Measurements from ENCODE around the gene AQP9. TPM values are rescaled to one million over a fixed set of nuclear protein-coding genes. Genes with fewer than 3 reads are reported as not detected.

Gene AQP9
- polyA plus RNA-seq, 2 of the 4 experiments (the other 2 are of a cell fraction) = not detected

DNA sequence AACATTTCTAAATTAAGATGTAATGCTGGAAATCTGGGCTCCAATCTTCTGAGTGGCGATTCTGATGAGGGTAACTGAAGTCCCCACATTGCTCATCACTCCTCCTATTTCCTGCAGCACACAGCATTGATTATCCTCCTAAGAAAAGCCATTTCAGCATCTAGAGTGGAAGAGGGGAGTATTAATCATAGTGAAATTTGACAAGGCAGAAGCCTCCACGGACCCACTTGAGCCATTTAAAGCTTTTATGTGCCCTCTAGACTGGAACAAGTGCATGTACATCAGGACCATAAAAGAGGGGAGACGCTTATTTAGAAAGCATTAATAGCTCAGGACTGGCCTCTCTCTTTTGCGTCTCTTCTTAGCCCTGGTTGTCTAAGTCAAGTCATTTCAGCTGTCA is 25.8 kb downstream of the AQP9 start (continued):
- TF ChIP-seq, protein P1, sequence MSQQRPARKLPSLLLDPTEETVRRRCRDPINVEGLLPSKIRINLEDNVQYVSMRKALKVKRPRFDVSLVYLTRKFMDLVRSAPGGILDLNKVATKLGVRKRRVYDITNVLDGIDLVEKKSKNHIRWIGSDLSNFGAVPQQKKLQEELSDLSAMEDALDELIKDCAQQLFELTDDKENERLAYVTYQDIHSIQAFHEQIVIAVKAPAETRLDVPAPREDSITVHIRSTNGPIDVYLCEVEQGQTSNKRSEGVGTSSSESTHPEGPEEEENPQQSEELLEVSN (IDR thresholded peaks at IDR 0.05; ENCODE audit: borderline replicate concordance, low read depth) = no peak
- TF ChIP-seq NR3C1 (IDR thresholded peaks at IDR 0.05) (no peak), MYC (IDR thresholded peaks at IDR 0.05; ENCODE audit: borderline replicate concordance, low read length) (no peak), GATA3 (IDR thresholded peaks at IDR 0.05; ENCODE audit: borderline replicate concordance) (no peak), POLR2A (IDR thresholded peaks at IDR 0.05; ENCODE audit: low read length) (no peak), CHD2 (IDR thresholded peaks at IDR 0.05; ENCODE audit: low read length, partially characterized antibody) (no peak)
- TF ChIP-seq, protein P2, sequence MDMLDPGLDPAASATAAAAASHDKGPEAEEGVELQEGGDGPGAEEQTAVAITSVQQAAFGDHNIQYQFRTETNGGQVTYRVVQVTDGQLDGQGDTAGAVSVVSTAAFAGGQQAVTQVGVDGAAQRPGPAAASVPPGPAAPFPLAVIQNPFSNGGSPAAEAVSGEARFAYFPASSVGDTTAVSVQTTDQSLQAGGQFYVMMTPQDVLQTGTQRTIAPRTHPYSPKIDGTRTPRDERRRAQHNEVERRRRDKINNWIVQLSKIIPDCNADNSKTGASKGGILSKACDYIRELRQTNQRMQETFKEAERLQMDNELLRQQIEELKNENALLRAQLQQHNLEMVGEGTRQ (IDR thresholded peaks at IDR 0.05) = no peak

DNA sequence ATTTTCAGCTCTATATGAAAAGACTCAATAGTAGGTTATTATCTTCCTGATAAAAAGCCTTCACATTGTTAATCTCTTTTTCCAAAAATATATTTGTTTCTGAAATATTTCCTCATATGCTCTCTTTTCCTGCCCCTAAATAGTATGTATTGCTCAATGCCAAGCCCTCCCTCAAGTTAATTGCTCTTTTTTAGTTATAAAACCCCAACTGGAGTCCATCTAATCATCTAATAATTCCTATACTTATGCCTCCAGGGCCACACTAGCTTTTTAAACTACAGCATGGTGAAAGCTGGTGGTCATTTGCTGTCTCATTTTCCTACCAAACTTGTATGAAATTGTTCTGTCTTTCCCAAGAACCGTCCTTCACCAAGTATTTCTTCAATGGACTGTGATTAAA is 26.7 kb downstream of the AQP9 start:
- POLR2A ChIA-PET = no interaction called here
- no peak overlapping the region for H3K4me3 ChIP-seq
- no peak for TF ChIP-seq ZSCAN20 (CRISPR knock-in tag; IDR thresholded peaks at IDR 0.05)
- no peak for TF ChIP-seq RARB (CRISPR knock-in tag; IDR thresholded peaks at IDR 0.05)
- no peak for TF ChIP-seq RAD21 (conservative IDR thresholded peaks at IDR 0.05 in 1 of 2, IDR thresholded peaks at IDR 0.05 in 1 of 2)
- TF ChIP-seq, protein P3, sequence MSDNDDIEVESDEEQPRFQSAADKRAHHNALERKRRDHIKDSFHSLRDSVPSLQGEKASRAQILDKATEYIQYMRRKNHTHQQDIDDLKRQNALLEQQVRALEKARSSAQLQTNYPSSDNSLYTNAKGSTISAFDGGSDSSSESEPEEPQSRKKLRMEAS (IDR thresholded peaks at IDR 0.05) = no peak
- no peak for TF ChIP-seq NR3C1 (IDR thresholded peaks at IDR 0.05)
- no peak for TF ChIP-seq SREBF2 (IDR thresholded peaks at IDR 0.05)
- no peak for TF ChIP-seq ZNF302 (CRISPR knock-in tag; IDR thresholded peaks at IDR 0.05)
- TF ChIP-seq, protein P4, sequence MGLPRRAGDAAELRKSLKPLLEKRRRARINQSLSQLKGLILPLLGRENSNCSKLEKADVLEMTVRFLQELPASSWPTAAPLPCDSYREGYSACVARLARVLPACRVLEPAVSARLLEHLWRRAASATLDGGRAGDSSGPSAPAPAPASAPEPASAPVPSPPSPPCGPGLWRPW (IDR thresholded peaks at IDR 0.05) = no peak
- no peak for TF ChIP-seq BHLHE40 (IDR thresholded peaks at IDR 0.05; ENCODE audit: low read depth, low read length)
- no peak for TF ChIP-seq MYC (IDR thresholded peaks at IDR 0.05; ENCODE audit: borderline replicate concordance, low read length)
- TF ChIP-seq EP300 (IDR thresholded peaks at IDR 0.05) = no peak
- no peak for TF ChIP-seq RNF2 (IDR thresholded peaks at IDR 0.05; ENCODE audit: borderline replicate concordance, low read depth)
- TF ChIP-seq TFCP2L1 (CRISPR knock-in tag; IDR thresholded peaks at IDR 0.05) = no peak
- TF ChIP-seq JUNB (IDR thresholded peaks at IDR 0.05) = no peak
- no peak for TF ChIP-seq TP53 (CRISPR knock-in tag; IDR thresholded peaks at IDR 0.05)
- TF ChIP-seq RFX5 (IDR thresholded peaks at IDR 0.05) = no peak
- no peak for TF ChIP-seq FOSB (CRISPR knock-in tag; IDR thresholded peaks at IDR 0.05)
- TF ChIP-seq, protein P2 (IDR thresholded peaks at IDR 0.05) = no peak
- no peak for TF ChIP-seq CHD2 (IDR thresholded peaks at IDR 0.05; ENCODE audit: low read length, partially characterized antibody)
- TF ChIP-seq CBX8 (IDR thresholded peaks at IDR 0.05) = no peak
- no peak overlapping the region for H3K4me2 ChIP-seq
- FAIRE-seq = no peak
- no peak for ATAC-seq
- H3K4me1 ChIP-seq = no peaks in the 10 kb centered on the region
- no peak for DNase-seq (ENCODE audit: low read depth in 1 of 2, low spot score in 1 of 2)
- 2% methylated on average over 1 of the region's 1 CpG for WGBS (ENCODE audit: missing lambda C conversion rate)
- no peaks in the 10 kb centered on the region for H3K9me3 ChIP-seq
- CTCF ChIA-PET = interaction anchor here (1.2 to 1.5 kb wide), 2 partner anchors 18 to 433 kb away, joined by 3 to 15 read pairs; no protein-coding TSS in a partner anchor
- no peak overlapping the region for H3K27ac ChIP-seq

DNA sequence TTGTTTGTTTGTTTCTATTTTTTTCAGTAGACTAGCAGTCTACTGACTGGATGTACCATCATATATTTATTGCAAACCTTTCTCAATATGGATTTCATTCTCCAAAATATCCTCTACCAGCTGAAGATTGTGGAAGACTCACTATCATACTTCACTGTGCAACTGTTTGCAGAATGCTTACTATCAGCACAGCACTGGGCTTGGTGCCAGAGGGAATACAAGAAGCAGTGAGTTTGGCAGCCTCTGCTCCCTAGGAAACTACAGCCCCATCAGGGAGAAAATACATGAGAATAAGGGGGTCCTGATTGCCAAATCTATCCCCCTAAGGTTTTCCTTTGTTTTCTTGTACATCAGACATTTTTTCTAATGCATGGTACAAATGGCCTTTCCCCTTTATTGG is 27.5 kb downstream of the AQP9 start:
- no peaks in the 10 kb centered on the region for H3K9me3 ChIP-seq
- ATAC-seq (no peak), DNase-seq (ENCODE audit: low read depth in 1 of 2, low spot score in 1 of 2) (no peak), FAIRE-seq (no peak)
- no peak overlapping the region for H3K4me2 ChIP-seq
- ChIA-PET CTCF (interaction anchor here (0.8 to 2.4 kb wide), 4 partner anchors 17 to 305 kb away, joined by 3 to 10 read pairs (median 3); no protein-coding TSS in a partner anchor), POLR2A (no interaction called here)
- H3K27ac ChIP-seq = no peak overlapping the region
- no peak overlapping the region for H3K4me3 ChIP-seq
- no peaks in the 10 kb centered on the region for H3K4me1 ChIP-seq
- TF ChIP-seq, protein P2 (IDR thresholded peaks at IDR 0.05) = no peak
- no peak for TF ChIP-seq BHLHE40 (IDR thresholded peaks at IDR 0.05; ENCODE audit: low read depth, low read length)
- TF ChIP-seq, protein P5, sequence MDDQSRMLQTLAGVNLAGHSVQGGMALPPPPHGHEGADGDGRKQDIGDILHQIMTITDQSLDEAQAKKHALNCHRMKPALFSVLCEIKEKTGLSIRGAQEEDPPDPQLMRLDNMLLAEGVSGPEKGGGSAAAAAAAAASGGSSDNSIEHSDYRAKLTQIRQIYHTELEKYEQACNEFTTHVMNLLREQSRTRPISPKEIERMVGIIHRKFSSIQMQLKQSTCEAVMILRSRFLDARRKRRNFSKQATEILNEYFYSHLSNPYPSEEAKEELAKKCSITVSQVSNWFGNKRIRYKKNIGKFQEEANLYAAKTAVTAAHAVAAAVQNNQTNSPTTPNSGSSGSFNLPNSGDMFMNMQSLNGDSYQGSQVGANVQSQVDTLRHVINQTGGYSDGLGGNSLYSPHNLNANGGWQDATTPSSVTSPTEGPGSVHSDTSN (IDR thresholded peaks at IDR 0.05) = no peak
- no peak for TF ChIP-seq JUNB (IDR thresholded peaks at IDR 0.05)
- no peak for TF ChIP-seq ZNF302 (CRISPR knock-in tag; IDR thresholded peaks at IDR 0.05)
- TF ChIP-seq NR3C1 (IDR thresholded peaks at IDR 0.05) = no peak
- TF ChIP-seq HOXA7 (CRISPR knock-in tag; IDR thresholded peaks at IDR 0.05) = no peak
- no peak for TF ChIP-seq NFE2L2 (conservative IDR thresholded peaks at IDR 0.05; ENCODE audit: low read length)
- TF ChIP-seq ZC3H11A (IDR thresholded peaks at IDR 0.05) = no peak
- no peak for TF ChIP-seq RARB (CRISPR knock-in tag; IDR thresholded peaks at IDR 0.05)
